ENCODE data around the gene GPR176. TPM values are rescaled to one million over a fixed set of nuclear protein-coding genes. Genes with fewer than 3 reads are reported as not detected.
A peak's percentile ranks its signal among the peaks of the same experiment; 100 is the strongest.

Gene GPR176
- total RNA-seq, 1 donor from 2014 or later, result 4.2 TPM

GRCh38 chr15:39918688-39919385 lies 1.2 kb downstream of the GPR176 start:
- Mint-ChIP-seq H3K4me1 (peaks cover 13% of the 10 kb centered on the region), H3K36me3 (ENCODE audit: low read depth) (peaks cover 7% of the 10 kb centered on the region), H3K27me3 (ENCODE audit: low read depth) (peaks cover 61% of the 10 kb centered on the region), H3K4me3 (peak overlapping the region; percentile 45), H3K9me3 (peaks cover 12% of the 10 kb centered on the region), H3K27ac (ENCODE audit: unreplicated experiment) (no peak overlapping the region)
- no peak for TF ChIP-seq CTCF (conservative IDR thresholded peaks at IDR 0.05)
- DNase-seq (ENCODE audit: low read depth, low spot score), result no peak

- DNase-seq (ENCODE audit: low read depth, low spot score), result no peak
- no peak for TF ChIP-seq CTCF (conservative IDR thresholded peaks at IDR 0.05)
- no peak overlapping the region for H3K27ac Mint-ChIP-seq (ENCODE audit: unreplicated experiment)
- peaks cover 9% of the 10 kb centered on the region for H3K9me3 Mint-ChIP-seq
- H3K4me1 Mint-ChIP-seq, result peaks cover 7% of the 10 kb centered on the region
- peaks cover 46% of the 10 kb centered on the region for H3K27me3 Mint-ChIP-seq (ENCODE audit: low read depth)
- no peak overlapping the region for H3K4me3 Mint-ChIP-seq
- H3K36me3 Mint-ChIP-seq (ENCODE audit: low read depth), result peaks cover 7% of the 10 kb centered on the region
Observed at GRCh38 chr15:39914977-39915376, 5.1 kb downstream of the GPR176 start.

GRCh38 chr15:39909007-39909406 lies 11.1 kb downstream of the GPR176 start:
- TF ChIP-seq CTCF (conservative IDR thresholded peaks at IDR 0.05), result no peak
- no peaks in the 10 kb centered on the region for H3K36me3 Mint-ChIP-seq (ENCODE audit: low read depth)
- H3K4me1 Mint-ChIP-seq, result peaks cover 15% of the 10 kb centered on the region
- no peak for DNase-seq (ENCODE audit: low read depth, low spot score)
- H3K4me3 Mint-ChIP-seq, result no peak overlapping the region
- H3K9me3 Mint-ChIP-seq, result peaks cover 3% of the 10 kb centered on the region
- no peak overlapping the region for H3K27ac Mint-ChIP-seq (ENCODE audit: unreplicated experiment)
- peaks cover 4% of the 10 kb centered on the region for H3K27me3 Mint-ChIP-seq (ENCODE audit: low read depth)

GRCh38 chr15:39908186-39908585 lies 11.9 kb downstream of the GPR176 start:
- Mint-ChIP-seq H3K4me3 (no peak overlapping the region), H3K9me3 (peaks cover 3% of the 10 kb centered on the region), H3K27me3 (ENCODE audit: low read depth) (peaks cover 4% of the 10 kb centered on the region), H3K4me1 (peaks cover 15% of the 10 kb centered on the region), H3K36me3 (ENCODE audit: low read depth) (no peaks in the 10 kb centered on the region), H3K27ac (ENCODE audit: unreplicated experiment) (no peak overlapping the region)
- no peak for DNase-seq (ENCODE audit: low read depth, low spot score)
- TF ChIP-seq CTCF (conservative IDR thresholded peaks at IDR 0.05), result no peak

GRCh38 chr15:39907216-39907615 lies 12.8 kb downstream of the GPR176 start:
- H3K4me1 Mint-ChIP-seq, result peaks cover 15% of the 10 kb centered on the region
- no peaks in the 10 kb centered on the region for H3K27me3 Mint-ChIP-seq (ENCODE audit: low read depth)
- no peak overlapping the region for H3K27ac Mint-ChIP-seq (ENCODE audit: unreplicated experiment)
- H3K36me3 Mint-ChIP-seq (ENCODE audit: low read depth), result no peaks in the 10 kb centered on the region
- H3K9me3 Mint-ChIP-seq, result no peaks in the 10 kb centered on the region
- no peak for DNase-seq (ENCODE audit: low read depth, low spot score)
- no peak overlapping the region for H3K4me3 Mint-ChIP-seq
- TF ChIP-seq CTCF (conservative IDR thresholded peaks at IDR 0.05), result no peak

All from neural crest cell (in vitro differentiated cells).